Type B pancreatic cell (in vitro differentiated cells): ENCODE results near the gene PNMA6F. TPM values are rescaled to one million over a fixed set of nuclear protein-coding genes. Genes with fewer than 3 reads are reported as not detected.

Source experiments
- DNase-seq: peaks from one replicate; pipeline ENCODE4 v3.0.0; 2021; ENCODE audit warnings: mixed read lengths; ENCODE audit not compliant: unreplicated experiment; ENCODE audit errors: extremely low spot score
- H3K27ac Mint-ChIP-seq: 2 replicates; pipeline ENCODE4 v1.8.0; 2021; ENCODE audit warnings: mild to moderate bottlenecking, mixed read lengths
- H3K27me3 Mint-ChIP-seq: 2 replicates; pipeline ENCODE4 v1.8.0; 2021; ENCODE audit warnings: mixed read lengths
- H3K36me3 Mint-ChIP-seq: 2 replicates; pipeline ENCODE4 v1.8.0; 2021; ENCODE audit warnings: mixed read lengths
- H3K4me1 Mint-ChIP-seq: one replicate; pipeline ENCODE4 v1.8.0; 2021; ENCODE audit warnings: mixed read lengths; ENCODE audit not compliant: unreplicated experiment
- H3K4me3 Mint-ChIP-seq: 2 replicates; pipeline ENCODE4 v1.8.0; 2021; ENCODE audit warnings: mild to moderate bottlenecking, mixed read lengths
- H3K9me3 Mint-ChIP-seq: 2 replicates; pipeline ENCODE4 v1.8.0; 2021; ENCODE audit warnings: mixed read lengths
- CTCF ChIP-seq: fragments of 200-600 bp; sonication (generic); conservative IDR thresholded peaks from 2 replicates; pipeline ENCODE4 v1.5.0; 2021; ENCODE audit warnings: antibody characterized with exemption, mild to moderate bottlenecking
- total RNA-seq: library from RNA; stranded (reverse); gene quantifications from 2 replicates; pipeline ENCODE4 v1.2.1, GENCODE V29; 2021; ENCODE audit warnings: low replicate concordance

Gene PNMA6F
- total RNA-seq, 1 donor from 2014 or later: not detected

- no peak for DNase-seq
- no peak for TF ChIP-seq CTCF
- Mint-ChIP-seq H3K4me3 (no peak overlapping the region), H3K9me3 (no peaks in the 10 kb centered on the region), H3K27me3 (peaks cover 23% of the 10 kb centered on the region), H3K4me1 (no peaks in the 10 kb centered on the region), H3K27ac (no peak overlapping the region), H3K36me3 (no peaks in the 10 kb centered on the region)
Observed at GRCh38 chrX:153304988-153305736, 16.4 kb downstream of the PNMA6F start.

GRCh38 chrX:153303276-153304262 lies 18.0 kb downstream of the PNMA6F start:
- Mint-ChIP-seq H3K27me3 (peaks cover 28% of the 10 kb centered on the region), H3K36me3 (no peaks in the 10 kb centered on the region), H3K4me3 (no peak overlapping the region), H3K4me1 (no peaks in the 10 kb centered on the region), H3K9me3 (no peaks in the 10 kb centered on the region), H3K27ac (no peak overlapping the region)
- TF ChIP-seq CTCF: no peak
- no peak for DNase-seq

GRCh38 chrX:153302796-153303195 lies 18.8 kb downstream of the PNMA6F start:
- H3K9me3 Mint-ChIP-seq: no peaks in the 10 kb centered on the region
- no peaks in the 10 kb centered on the region for H3K4me1 Mint-ChIP-seq
- no peak overlapping the region for H3K4me3 Mint-ChIP-seq
- H3K27me3 Mint-ChIP-seq: peaks cover 28% of the 10 kb centered on the region
- no peaks in the 10 kb centered on the region for H3K36me3 Mint-ChIP-seq
- no peak for DNase-seq
- no peak overlapping the region for H3K27ac Mint-ChIP-seq
- TF ChIP-seq CTCF: no peak

- no peak overlapping the region for H3K4me3 Mint-ChIP-seq
- H3K9me3 Mint-ChIP-seq: peaks cover under 1% of the 10 kb centered on the region
- H3K36me3 Mint-ChIP-seq: no peaks in the 10 kb centered on the region
- no peaks in the 10 kb centered on the region for H3K4me1 Mint-ChIP-seq
- H3K27me3 Mint-ChIP-seq: peaks cover 28% of the 10 kb centered on the region
- H3K27ac Mint-ChIP-seq: no peak overlapping the region
- TF ChIP-seq CTCF: no peak
- no peak for DNase-seq
Observed at GRCh38 chrX:153301746-153302145, 19.8 kb downstream of the PNMA6F start.

GRCh38 chrX:153299855-153300254 lies 21.7 kb downstream of the PNMA6F start:
- H3K27me3 Mint-ChIP-seq: peaks cover 28% of the 10 kb centered on the region
- H3K9me3 Mint-ChIP-seq: peaks cover 5% of the 10 kb centered on the region
- no peak overlapping the region for H3K27ac Mint-ChIP-seq
- no peak for TF ChIP-seq CTCF
- no peaks in the 10 kb centered on the region for H3K36me3 Mint-ChIP-seq
- H3K4me3 Mint-ChIP-seq: no peak overlapping the region
- no peaks in the 10 kb centered on the region for H3K4me1 Mint-ChIP-seq
- DNase-seq: no peak
